ENCODE measurements around the gene NPAS1. TPM values are rescaled to one million over a fixed set of nuclear protein-coding genes. Genes with fewer than 3 reads are reported as not detected.

Gene NPAS1
- total RNA-seq, 1 donor from 2014 or later: 3.6 TPM

- Mint-ChIP-seq H3K4me3 (ENCODE audit: unreplicated experiment) (no peak overlapping the region), H3K27ac (ENCODE audit: unreplicated experiment) (no peak overlapping the region), H3K27me3 (ENCODE audit: low read depth, unreplicated experiment) (no peaks in the 10 kb centered on the region), H3K9me3 (ENCODE audit: unreplicated experiment) (no peaks in the 10 kb centered on the region), H3K36me3 (ENCODE audit: low read depth, unreplicated experiment) (peaks cover 4% of the 10 kb centered on the region), H3K4me1 (ENCODE audit: low read depth, unreplicated experiment) (peaks cover 30% of the 10 kb centered on the region)
- H2AFZ ChIP-seq (ENCODE audit: low read depth, low read length): no peak overlapping the region
- TF ChIP-seq CTCF (IDR thresholded peaks at IDR 0.05; ENCODE audit: insufficient read depth, low read depth, low read length) (no peak), EZH2 (IDR thresholded peaks at IDR 0.05; ENCODE audit: insufficient read depth, low read length) (no peak)
- H3K27me3 ChIP-seq (ENCODE audit: insufficient read depth, low read length): no peaks in the 10 kb centered on the region
- H3K4me3 ChIP-seq (ENCODE audit: insufficient read depth, low read depth, low read length): no peak overlapping the region
- H3K36me3 ChIP-seq (ENCODE audit: insufficient read depth, low read length): no peaks in the 10 kb centered on the region
- no peaks in the 10 kb centered on the region for H3K9me3 ChIP-seq (ENCODE audit: insufficient read depth, low read depth, low read length)
- peaks cover 46% of the 10 kb centered on the region for H3K79me2 ChIP-seq (ENCODE audit: insufficient read depth, low read length)
- no peak overlapping the region for H3K4me2 ChIP-seq (ENCODE audit: low read length)
- FAIRE-seq (no peak), DNase-seq (ENCODE audit: low read depth) (no peak)
- no peak overlapping the region for H3K27ac ChIP-seq (ENCODE audit: low read depth, low read length)
- peaks cover 10% of the 10 kb centered on the region for H4K20me1 ChIP-seq (ENCODE audit: insufficient read depth, low read length)
- H3K4me1 ChIP-seq (ENCODE audit: insufficient read depth, low read length): peaks cover 31% of the 10 kb centered on the region
- no peak overlapping the region for H3K9ac ChIP-seq (ENCODE audit: low read length)
Measured at GRCh38 chr19:46980761-46981160, 38.9 kb upstream of the NPAS1 start.

- H3K4me1 ChIP-seq (ENCODE audit: insufficient read depth, low read length): peaks cover 24% of the 10 kb centered on the region
- H3K36me3 ChIP-seq (ENCODE audit: insufficient read depth, low read length): no peaks in the 10 kb centered on the region
- Mint-ChIP-seq H3K27me3 (ENCODE audit: low read depth, unreplicated experiment) (no peaks in the 10 kb centered on the region), H3K4me3 (ENCODE audit: unreplicated experiment) (no peak overlapping the region), H3K9me3 (ENCODE audit: unreplicated experiment) (no peaks in the 10 kb centered on the region), H3K36me3 (ENCODE audit: low read depth, unreplicated experiment) (peaks cover 4% of the 10 kb centered on the region), H3K4me1 (ENCODE audit: low read depth, unreplicated experiment) (peaks cover 24% of the 10 kb centered on the region), H3K27ac (ENCODE audit: unreplicated experiment) (no peak overlapping the region)
- no peak for TF ChIP-seq CTCF (IDR thresholded peaks at IDR 0.05; ENCODE audit: insufficient read depth, low read depth, low read length)
- no peak for TF ChIP-seq EZH2 (IDR thresholded peaks at IDR 0.05; ENCODE audit: insufficient read depth, low read length)
- H3K9ac ChIP-seq (ENCODE audit: low read length): no peak overlapping the region
- H4K20me1 ChIP-seq (ENCODE audit: insufficient read depth, low read length): peaks cover 10% of the 10 kb centered on the region
- no peak for DNase-seq (ENCODE audit: low read depth)
- no peaks in the 10 kb centered on the region for H3K9me3 ChIP-seq (ENCODE audit: insufficient read depth, low read depth, low read length)
- H3K27me3 ChIP-seq (ENCODE audit: insufficient read depth, low read length): no peaks in the 10 kb centered on the region
- H3K79me2 ChIP-seq (ENCODE audit: insufficient read depth, low read length): peaks cover 46% of the 10 kb centered on the region
- no peak for FAIRE-seq
- H3K27ac ChIP-seq (ENCODE audit: low read depth, low read length): no peak overlapping the region
- H3K4me2 ChIP-seq (ENCODE audit: low read length): no peak overlapping the region
- H3K4me3 ChIP-seq (ENCODE audit: insufficient read depth, low read depth, low read length): no peak overlapping the region
- no peak overlapping the region for H2AFZ ChIP-seq (ENCODE audit: low read depth, low read length)
Measured at GRCh38 chr19:46981286-46981945, 38.2 kb upstream of the NPAS1 start.

GRCh38 chr19:46983097-46983496 lies 36.5 kb upstream of the NPAS1 start:
- Mint-ChIP-seq H3K4me3 (ENCODE audit: unreplicated experiment) (no peak overlapping the region), H3K4me1 (ENCODE audit: low read depth, unreplicated experiment) (peaks cover 8% of the 10 kb centered on the region), H3K36me3 (ENCODE audit: low read depth, unreplicated experiment) (peaks cover 5% of the 10 kb centered on the region), H3K27me3 (ENCODE audit: low read depth, unreplicated experiment) (no peaks in the 10 kb centered on the region), H3K27ac (ENCODE audit: unreplicated experiment) (no peak overlapping the region), H3K9me3 (ENCODE audit: unreplicated experiment) (no peaks in the 10 kb centered on the region)
- TF ChIP-seq EZH2 (IDR thresholded peaks at IDR 0.05; ENCODE audit: insufficient read depth, low read length) (no peak), CTCF (IDR thresholded peaks at IDR 0.05; ENCODE audit: insufficient read depth, low read depth, low read length) (no peak)
- no peak for DNase-seq (ENCODE audit: low read depth)
- no peaks in the 10 kb centered on the region for H3K27me3 ChIP-seq (ENCODE audit: insufficient read depth, low read length)
- H3K4me3 ChIP-seq (ENCODE audit: insufficient read depth, low read depth, low read length): no peak overlapping the region
- peaks cover 9% of the 10 kb centered on the region for H4K20me1 ChIP-seq (ENCODE audit: insufficient read depth, low read length)
- H3K9me3 ChIP-seq (ENCODE audit: insufficient read depth, low read depth, low read length): no peaks in the 10 kb centered on the region
- no peak overlapping the region for H2AFZ ChIP-seq (ENCODE audit: low read depth, low read length)
- H3K4me1 ChIP-seq (ENCODE audit: insufficient read depth, low read length): peaks cover 10% of the 10 kb centered on the region
- no peak overlapping the region for H3K9ac ChIP-seq (ENCODE audit: low read length)
- no peak for FAIRE-seq
- H3K27ac ChIP-seq (ENCODE audit: low read depth, low read length): no peak overlapping the region
- H3K36me3 ChIP-seq (ENCODE audit: insufficient read depth, low read length): no peaks in the 10 kb centered on the region
- H3K4me2 ChIP-seq (ENCODE audit: low read length): no peak overlapping the region
- peaks cover 42% of the 10 kb centered on the region for H3K79me2 ChIP-seq (ENCODE audit: insufficient read depth, low read length)

All from astrocyte (in vitro differentiated cells and primary cell).